HG02571 (cell line): ENCODE data around the gene ZBTB12.
"Not testable (repeated sequence)": the region's sequence is repeated elsewhere in the genome, so short reads cannot be mapped to it uniquely, and the experiment has no call there.

Experiments
- ATAC-seq: cut with Tn5 transposase; IDR thresholded peaks from one replicate; pipeline ENCODE4 v1.9.1; 2021; ENCODE audit warnings: mild to moderate bottlenecking, moderate library complexity; ENCODE audit not compliant: unreplicated experiment

ZBTB12 gene

DNA sequence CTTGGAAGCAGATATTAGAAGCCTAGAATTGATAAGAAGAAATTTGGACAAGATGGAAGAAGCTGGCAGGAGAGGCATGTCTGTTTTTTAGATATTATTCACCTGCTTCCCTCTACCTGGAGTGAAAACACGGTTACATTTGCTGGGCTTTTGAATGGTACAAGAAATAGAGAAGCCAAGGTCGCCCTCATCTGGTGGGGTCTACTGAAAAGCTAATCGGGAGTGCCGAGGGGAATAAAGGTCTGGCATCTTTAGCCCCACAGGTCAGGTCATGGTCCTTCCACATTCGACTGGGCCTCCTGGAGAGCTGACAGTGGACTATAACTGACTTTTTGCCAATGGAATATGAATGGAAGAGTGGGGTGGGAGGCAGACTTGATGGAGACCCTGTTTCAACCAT is 21.1 kb upstream of the ZBTB12 start:
- no peak for ATAC-seq

GRCh38 chr6:31920811-31921210 is 18.9 kb upstream of the ZBTB12 start:
- no peak for ATAC-seq

GRCh38 chr6:31919624-31920303 is 17.9 kb upstream of the ZBTB12 start:
- ATAC-seq = no peak

GRCh38 chr6:31918069-31918720 is 16.3 kb upstream of the ZBTB12 start:
- no peak for ATAC-seq

GRCh38 chr6:31915756-31916155 is 13.9 kb upstream of the ZBTB12 start:
- ATAC-seq = no peak

- ATAC-seq = no peak
Measured at GRCh38 chr6:31915351-31915750, 13.5 kb upstream of the ZBTB12 start.

DNA sequence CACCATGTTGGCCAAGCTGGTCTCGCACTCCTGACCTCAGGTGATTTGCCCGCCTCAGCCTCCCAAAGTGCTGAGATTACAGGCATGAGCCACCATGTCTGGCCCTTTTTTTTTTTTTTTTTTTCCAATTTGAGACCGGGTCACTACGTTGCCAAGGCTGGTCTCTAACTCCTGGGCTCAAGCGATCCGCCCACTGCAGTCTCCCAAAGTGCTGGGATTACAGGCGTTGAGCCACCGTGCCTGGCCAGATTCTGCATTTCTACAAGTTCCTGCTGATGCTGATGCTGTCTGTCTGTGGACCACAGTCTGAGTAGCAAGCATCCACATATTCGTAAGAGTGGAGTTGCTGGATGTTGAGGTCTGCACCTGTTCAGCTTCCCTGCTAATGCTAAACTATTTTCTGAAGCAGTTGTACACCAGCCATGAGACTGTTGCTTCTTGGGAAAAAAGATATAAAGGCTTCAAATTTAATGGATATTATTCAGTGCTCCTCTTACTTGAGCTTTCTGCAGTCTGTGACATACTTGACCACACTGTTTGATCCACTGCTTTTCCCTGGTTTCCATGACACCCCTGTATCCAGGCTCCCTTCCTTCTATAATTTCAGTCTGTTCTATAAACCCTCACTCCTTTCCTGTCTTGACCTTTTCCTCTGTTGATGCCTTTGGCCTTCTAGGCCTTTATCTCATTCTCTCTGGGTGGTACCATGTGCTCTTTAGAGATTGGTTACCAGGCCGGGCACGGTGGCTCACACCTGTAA is 10.1 kb upstream of the ZBTB12 start:
- no peak for ATAC-seq

GRCh38 chr6:31909298-31909697 is 7.4 kb upstream of the ZBTB12 start:
- not testable (repeated sequence) for ATAC-seq

GRCh38 chr6:31908791-31909190 is 6.9 kb upstream of the ZBTB12 start:
- no peak for ATAC-seq

GRCh38 chr6:31908255-31908654 is 6.4 kb upstream of the ZBTB12 start:
- ATAC-seq = not testable (repeated sequence)

- no peak for ATAC-seq
Measured at GRCh38 chr6:31907158-31907813, 5.4 kb upstream of the ZBTB12 start.

DNA sequence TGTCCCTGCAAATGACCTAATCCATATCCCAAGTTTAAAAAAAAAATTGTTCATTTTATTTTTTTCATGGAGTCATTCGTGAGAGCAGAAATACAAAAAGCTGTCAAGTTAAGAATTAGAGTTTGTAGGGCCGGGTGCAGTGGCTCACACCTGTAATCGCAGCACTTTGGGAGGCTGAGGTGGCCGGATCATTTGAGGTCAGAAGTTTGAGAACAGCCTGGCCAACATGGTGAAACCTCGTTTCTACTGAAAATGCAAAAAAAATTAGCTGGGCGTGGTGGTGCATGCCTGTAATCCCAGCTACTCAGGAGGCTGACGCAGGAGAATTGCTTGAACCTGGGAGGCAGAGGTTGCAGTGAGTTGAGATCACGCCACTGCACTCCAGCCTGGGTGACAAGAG is 4.8 kb upstream of the ZBTB12 start:
- ATAC-seq = not testable (repeated sequence)

- no peak for ATAC-seq
Measured at GRCh38 chr6:31906122-31906521, 4.2 kb upstream of the ZBTB12 start.

DNA sequence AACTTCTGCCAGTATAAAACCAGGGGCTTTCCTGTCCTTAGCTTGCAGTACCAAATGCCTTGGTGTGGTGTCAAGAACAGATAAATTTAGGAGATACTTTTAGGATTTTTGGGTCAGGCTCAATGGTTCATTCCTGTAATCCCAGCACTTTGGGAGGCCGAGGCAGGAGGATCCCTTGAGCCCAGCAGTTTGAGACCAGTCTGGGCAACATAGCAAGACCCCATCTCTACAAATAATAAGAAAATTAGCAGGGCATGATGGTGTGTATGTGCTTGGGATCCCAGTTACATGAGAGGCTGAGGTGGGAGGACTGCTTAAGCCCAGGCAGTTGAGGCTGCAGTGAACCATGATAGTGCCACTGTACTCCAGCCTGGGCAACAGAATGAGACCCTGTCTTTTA is 3.2 kb upstream of the ZBTB12 start:
- no peak for ATAC-seq

DNA sequence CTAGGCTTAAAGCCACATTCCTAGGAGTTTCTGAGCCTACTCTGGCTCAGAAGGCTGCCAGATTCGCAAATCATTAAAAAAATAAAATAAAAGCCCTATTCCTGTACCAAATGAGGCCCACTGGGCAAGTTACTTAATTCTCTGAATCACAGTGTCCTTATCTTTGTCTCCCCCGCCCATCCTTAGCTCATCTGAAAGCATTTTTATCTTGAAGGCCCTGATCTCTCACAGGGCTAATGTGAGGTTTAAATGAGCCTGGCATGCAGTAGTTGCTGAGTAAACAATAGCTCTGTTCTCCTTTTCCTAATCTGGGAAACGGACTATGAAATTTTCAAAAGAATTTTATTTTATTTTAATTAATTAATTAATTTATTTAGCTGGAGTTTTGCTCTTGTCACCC is 2.1 kb upstream of the ZBTB12 start:
- ATAC-seq = no peak

GRCh38 chr6:31901415-31901952 is 402 bp downstream of the ZBTB12 start:
- ATAC-seq = no peak

GRCh38 chr6:31900917-31901414 is 920 bp downstream of the ZBTB12 start:
- no peak for ATAC-seq

DNA sequence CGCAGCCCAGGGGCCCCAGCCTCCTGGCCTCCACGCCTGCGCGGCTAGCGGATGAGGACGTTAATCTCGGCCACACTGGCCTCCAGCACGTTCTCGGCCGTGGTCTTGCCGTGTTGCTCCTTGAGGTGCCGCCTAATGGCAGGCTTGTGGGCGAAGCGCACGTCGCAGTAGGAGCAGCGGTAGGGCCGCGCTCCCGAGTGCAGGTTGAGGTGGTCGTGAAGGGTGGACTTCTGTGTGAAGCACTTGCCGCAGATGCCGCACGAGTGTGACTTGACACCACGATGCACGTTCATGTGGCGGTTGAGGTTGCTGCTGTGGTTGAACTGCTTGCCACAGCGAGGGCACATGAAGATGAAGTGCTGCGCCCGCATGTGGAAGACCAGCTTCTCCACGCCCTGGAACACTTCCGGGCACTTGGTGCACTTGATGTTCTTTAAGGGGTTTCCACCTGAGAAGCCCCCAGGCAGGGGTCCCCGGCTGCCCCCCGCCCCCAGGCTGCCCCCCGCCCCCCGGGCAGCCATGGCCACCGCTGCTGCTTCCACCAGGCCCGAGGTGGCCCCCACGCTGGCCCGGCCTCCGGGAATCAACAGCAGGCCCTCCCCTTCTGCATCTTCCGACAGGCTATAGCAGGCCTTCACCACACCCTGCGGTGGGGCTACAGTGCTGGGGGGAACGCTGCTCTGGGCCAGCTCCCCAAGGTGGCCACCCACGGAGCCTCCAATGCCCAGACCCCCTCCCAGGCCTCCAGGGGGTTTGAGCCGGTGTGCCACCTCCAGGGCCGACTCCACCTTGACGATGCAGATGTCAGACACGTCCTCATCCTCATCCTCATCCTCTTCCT is 1.8 kb downstream of the ZBTB12 start:
- no peak for ATAC-seq

- ATAC-seq = no peak
Measured at GRCh38 chr6:31899215-31899614, 2.7 kb downstream of the ZBTB12 start.

GRCh38 chr6:31898383-31899011 is 3.4 kb downstream of the ZBTB12 start:
- ATAC-seq = no peak
